Cerebellar cortex (tissue), 1 donor: ENCODE results near the gene PPP2R3A.
A peak's percentile ranks its signal among the peaks of the same experiment; 100 is the strongest.
"Not testable (repeated sequence)": the region's sequence is repeated elsewhere in the genome, so short reads cannot be mapped to it uniquely, and the experiment has no call there.

Experiments used
- DNase-seq: peaks from one replicate; pipeline ENCODE4 v3.0.0-alpha.2; 2015; ENCODE audit warnings: low spot score

The PPP2R3A gene

GRCh38 chr3:136093771-136094170 is 128.2 kb downstream of the PPP2R3A start:
- DNase-seq = no peak

DNA sequence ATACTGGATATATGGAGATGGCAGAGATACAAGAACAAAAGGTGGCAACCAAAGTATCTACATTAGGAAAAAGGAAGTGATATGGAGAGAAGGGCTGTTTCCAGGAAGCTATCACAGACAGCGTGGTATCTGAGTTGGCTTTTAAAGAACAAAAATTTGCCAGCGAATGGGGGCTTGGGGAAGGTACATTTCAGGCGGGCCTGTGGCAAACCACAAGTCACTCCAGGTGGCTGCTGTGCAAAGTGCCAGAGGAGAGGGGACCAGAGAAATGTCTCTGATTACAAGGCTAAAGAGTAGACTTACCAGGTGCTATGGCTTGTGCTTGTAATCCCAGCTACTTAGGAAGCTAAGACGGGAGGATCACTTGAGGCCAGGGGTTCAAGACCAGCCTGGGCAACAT is 139.5 kb downstream of the PPP2R3A start:
- no peak for DNase-seq

DNA sequence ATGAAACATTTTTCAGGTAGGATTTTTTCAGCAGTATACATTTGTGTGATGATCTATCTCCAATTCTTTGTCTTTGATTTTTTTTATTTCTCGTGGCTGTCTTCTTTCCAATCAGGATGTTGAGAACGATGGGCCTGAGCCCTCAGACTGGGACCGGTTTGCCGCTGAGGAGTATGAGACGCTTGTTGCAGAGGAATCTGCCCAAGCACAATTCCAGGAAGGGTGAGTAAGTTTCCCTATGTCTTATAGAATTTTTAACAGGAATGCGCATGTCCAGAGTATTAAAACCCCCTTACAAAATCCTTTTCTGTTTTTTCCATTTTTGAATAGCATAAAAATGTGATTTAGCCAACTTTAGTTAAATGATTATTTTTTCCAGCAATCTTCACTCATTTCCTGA is 140.6 kb downstream of the PPP2R3A start:
- no peak for DNase-seq

GRCh38 chr3:136109499-136109898 is 144.0 kb downstream of the PPP2R3A start:
- no peak for DNase-seq

GRCh38 chr3:136110481-136110880 is 145.0 kb downstream of the PPP2R3A start:
- DNase-seq = no peak

DNA sequence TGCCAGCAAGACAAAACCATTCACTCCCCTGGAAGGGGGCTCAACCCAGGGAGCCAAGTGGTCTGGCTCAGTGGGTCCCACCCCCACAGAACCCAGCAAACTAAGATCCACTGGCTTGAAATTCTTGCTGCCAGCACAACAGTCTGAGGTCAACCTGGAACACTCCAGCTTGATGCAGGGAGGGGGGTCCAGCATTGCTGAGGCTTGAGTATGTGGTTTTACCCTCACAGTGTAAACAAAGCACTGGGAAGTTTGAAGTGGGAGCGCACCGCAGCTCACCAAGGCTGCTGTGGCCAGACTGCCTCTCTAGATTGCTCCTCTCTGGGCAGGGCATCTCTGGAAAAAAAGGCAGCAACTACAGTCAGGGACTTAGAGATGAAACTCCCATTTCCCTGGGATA is 148.9 kb downstream of the PPP2R3A start:
- no peak for DNase-seq

DNA sequence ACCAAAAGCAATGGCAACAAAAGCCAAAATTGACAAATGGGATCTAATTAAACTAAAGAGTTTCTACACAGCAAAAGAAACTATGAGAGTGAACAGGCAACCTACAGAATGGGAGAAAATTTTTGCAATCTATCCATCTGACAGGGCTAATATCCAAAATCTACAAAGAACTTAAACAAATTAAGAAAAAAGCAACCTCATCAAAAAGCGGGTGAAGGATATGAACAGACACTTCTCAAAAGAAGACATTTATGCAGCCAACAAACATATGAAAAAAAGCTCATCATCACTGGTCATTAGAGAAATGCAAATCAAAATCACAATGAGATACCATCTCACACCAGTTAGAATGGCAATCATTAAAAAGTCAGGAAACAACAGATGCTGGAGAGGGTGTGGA is 153.8 kb downstream of the PPP2R3A start:
- DNase-seq = not testable (repeated sequence)

GRCh38 chr3:136119783-136120182 is 154.3 kb downstream of the PPP2R3A start:
- not testable (repeated sequence) for DNase-seq

DNA sequence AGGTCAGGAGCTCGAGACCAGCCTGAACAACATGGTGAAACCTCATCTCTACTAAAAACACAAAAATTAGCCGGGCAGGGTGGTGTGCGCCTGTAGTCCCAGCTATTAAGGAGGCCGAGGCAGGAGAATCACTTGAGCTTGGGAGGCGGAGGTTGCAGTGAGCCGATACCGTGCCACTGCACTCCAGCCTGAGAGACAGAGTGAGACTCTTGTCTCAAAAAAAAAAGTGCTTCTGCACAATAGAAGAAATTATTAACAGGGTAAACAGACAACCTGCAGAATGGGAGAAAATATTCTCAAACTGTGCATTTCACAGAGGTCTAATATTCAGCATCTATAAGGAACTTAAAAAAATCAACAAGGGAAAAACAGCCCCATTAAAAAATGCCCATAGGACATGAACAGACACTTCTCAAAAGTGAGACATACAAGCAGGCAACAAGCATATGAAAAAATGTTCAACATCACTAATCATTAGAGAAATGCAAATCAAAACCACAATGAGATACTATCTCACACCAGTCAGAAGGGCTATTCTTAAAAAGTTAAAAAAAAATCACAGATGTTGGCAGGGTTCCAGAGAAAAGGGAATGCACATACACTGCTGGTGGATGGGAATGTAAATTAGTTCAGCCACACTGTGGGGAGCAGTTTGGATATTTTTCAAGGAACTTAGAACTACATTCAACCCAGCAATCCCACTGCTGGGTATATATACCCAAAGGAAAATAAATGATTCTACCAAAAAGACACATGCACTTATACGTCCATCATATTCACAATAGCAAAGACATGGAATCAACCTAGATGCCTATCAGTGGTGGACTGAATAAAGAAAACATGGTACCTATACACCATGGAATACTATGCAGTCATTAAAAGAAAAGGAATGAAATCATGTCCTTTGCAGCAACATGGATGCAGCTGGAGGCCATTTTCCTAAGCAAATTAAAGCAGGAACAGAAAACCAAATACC is 155.1 kb downstream of the PPP2R3A start:
- DNase-seq = no peak

- no peak for DNase-seq
Observed at GRCh38 chr3:136122006-136122405, 156.5 kb downstream of the PPP2R3A start.

- not testable (repeated sequence) for DNase-seq
Observed at GRCh38 chr3:136131647-136132046, 166.1 kb downstream of the PPP2R3A start.

DNA sequence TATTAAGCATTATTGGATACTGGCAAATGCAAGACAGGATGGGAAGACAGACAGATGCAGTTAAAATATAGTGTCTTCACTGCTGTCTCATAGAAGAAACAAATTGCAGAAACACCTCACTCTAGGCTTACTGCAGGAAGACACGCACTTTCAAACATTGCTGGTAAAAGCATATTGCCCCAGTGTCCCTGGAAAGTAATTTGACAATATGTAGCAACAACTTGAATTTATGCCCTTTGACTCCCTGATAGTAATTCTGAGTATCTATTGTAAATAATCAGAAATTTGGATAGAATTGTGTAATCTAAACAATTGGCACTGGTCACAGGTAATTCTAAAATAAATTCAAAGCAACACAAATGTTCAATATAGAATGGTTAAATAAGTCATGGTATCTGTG is 168.6 kb downstream of the PPP2R3A start:
- DNase-seq = no peak

DNA sequence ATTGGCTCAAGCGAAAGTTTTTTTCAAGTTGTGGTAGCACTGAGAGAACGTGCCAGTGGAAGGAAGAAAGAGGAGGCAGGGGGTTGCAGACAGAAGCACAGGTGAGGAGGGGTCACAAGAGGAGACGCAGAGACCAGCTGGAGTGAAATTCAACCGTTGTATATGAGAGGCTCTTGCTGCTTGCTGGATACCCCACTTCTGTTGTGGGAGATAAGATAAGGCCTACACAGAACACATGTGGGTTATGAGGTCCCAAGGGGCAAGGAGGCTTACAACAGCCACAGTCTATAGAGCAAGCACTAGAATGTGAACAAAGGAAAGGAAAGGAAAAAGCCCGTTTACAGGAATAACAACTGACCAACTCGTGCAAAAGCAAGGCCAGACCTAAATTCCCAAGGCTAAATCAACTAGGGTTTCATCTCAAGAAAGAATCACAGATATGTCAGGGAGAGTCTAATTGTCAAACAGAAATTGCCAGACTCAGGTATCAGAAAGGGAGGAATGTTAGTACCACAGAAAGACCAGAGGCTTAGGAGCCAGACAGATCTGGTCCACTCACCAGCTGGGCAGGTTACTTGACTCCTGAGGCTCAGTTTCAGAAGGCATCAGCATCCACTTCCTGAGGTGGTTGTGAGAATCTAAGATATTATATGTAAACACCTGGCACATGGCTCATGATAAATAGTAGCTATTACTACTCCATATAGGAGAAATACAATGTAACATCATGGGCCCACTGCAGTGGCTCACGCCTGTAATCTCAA is 169.7 kb downstream of the PPP2R3A start:
- DNase-seq = no peak

DNA sequence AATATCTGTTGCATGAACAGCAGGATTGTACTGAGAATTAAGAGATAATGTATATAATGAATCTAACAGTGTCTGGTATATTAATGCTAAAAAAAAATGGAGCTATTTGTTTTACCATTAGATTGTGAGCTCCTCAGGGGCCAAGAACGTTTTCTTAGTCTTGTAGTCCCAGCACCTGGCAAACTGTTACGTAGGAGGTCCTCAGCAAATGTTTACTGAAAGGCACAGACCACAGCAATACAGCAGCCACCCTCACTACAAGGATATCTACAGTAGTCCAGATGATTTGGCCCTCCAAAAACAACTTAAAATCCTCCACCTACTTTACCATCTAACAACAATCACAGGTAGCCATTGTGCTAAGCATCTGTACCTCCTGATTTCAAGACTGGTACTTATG is 170.9 kb downstream of the PPP2R3A start:
- no peak for DNase-seq

- no peak for DNase-seq
Observed at GRCh38 chr3:136141291-136141785, 175.8 kb downstream of the PPP2R3A start.

DNA sequence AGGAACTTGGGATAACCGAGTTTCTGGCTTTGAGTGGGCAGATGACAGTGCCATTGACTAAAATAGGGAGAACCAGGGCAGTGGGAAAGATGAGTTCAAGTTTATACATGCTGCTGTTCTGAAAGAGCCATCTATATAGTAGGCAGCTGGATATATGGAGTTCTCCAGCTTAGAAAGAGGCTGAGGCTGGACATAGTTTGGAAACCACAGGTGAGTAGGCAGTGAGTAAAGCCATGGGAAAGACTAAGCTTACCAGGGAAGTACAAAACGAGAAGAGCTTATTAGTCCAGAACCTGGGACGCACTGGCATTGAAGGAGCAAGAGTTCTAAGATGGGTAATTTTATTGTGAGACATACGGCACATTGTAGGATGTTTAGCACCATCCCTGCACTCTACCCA is 176.4 kb downstream of the PPP2R3A start:
- DNase-seq = no peak

DNA sequence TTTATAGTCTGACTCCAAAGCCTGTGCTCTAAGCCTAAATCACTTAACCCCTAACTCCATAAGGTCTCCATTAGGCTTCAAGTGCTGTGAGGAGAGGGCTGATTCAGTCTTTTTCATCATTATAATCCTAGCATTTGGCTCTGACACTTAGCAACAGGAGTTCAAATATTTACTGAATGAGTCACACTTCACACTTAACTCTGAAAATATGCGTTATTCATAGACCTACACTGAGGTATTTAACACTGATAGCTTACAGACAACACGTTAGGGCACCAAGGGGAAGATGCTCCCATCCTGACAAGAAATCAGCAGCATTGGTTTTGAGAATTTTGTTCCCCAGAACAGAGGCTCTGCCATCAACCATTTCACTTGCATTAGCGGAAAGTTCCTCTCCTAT is 177.1 kb downstream of the PPP2R3A start:
- DNase-seq = no peak

DNA sequence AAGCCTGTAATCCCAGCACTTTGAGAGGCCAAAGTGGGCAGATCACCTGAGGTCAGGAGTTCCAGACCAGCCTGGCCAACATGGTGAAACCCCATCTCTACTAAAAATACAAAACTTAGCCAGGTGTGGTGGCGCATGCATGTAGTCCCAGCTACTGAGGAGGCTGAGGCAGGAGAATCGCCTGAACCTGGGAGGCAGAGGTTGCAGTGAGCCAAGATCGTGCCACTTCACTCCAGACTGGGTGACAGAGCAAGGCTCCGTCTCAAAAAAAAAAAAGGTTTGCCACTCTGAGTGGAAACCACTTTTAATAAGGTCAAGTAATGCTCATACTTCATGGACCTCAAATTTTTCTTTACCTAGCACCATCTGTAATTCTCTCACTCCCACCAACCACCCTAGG is 178.9 kb downstream of the PPP2R3A start:
- DNase-seq = not testable (repeated sequence)

DNA sequence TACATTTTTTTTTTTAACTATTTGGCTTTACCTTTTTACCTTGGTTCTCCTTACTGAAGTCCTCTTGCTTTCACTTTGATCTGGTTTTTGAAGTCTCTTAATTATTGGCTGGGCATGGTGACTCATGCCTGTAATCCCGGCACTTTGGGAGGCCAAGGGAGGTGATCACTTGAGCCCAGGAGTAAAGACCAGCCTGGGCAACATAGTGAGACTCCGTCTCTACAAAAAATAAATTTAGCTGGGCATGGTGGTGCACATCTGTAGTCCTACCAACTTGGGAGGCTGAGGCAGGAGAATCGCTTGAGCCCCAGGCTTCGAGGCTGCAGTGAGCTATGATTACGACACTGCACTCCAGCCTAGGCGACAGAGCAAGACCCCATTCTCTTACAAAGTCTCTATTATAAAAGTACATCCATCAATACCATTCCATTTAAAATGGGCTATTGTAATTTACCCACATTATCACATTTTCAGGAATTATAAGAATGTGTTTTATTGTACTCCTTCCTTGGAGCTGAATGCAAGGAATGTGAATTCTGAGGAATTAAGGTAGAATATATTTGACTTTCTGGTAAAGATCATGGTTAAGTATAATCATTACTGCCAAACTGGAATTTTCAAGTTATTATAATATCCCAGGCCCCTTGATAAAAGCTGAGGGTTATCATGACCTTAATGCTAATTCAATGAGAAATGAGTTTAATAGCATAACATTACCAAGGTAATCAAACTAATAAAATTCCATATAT is 181.6 kb downstream of the PPP2R3A start:
- DNase-seq = no peak

DNA sequence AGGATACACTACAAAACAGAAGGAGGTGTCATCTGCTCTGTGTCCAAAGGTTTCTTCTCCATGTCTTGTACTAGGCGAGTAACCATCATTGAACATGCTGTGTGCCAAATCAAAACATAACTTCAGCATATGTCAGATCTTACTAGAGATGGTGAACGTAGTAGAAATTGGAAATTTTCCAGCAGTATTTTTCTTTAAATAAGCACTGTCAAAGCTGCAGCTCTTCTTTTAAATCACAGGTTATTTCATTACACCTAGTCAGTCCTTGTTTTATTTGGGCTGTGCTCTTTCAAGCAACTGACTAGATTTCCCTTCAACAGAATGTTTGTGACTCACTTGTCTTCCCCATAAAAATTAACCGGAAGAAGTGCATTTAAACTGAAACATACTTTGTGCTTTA is 184.1 kb downstream of the PPP2R3A start:
- DNase-seq = no peak

DNA sequence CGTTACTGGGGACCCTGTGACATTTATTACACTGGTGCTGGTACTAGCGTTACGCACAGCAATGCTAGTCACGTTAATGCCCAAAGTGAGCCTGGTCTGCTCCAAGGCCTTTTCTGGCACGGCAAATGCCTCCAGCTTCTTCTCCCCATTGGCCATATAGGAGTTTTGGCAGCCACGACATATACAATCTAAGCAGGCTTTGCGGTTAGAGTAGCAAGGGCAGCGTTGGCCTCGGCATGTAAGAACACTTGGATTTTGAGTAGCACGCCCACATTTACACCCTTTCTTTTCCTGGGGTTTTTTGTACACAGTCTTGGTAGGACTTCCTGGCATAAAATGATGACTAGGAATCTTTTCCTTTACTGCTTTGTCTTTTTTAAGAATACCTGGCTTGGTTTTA is 185.7 kb downstream of the PPP2R3A start:
- DNase-seq = peak; percentile 39

DNA sequence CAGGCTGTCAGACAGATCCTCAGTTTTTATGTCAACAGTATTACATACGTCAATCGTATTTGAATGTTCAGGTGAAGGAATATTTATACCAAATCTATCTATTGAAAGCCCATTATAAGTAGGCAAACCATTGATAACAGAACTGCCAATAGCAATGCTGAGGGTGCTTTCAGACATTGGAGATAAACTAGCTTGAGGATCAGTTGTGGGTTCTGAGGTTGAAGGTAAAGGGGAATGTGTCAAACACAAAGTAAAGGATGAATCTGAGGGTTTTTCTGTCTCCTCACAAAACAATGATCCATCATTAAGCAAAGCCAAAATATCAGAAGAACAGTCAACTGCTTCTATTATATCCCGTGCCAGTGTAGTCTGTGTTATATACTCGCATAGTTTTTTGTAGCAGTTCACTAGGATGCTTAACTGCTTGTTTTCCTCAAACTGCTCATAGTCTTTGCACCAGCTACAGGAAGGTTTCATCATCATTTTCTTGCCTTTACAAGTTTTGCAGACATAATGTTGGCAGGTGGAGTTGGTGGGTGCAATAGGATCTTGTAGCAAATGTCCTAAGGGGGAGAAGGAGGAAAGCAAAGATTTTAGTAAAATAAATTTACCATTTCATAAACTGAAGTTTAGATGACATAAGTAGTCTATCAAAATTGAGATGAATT is 186.8 kb downstream of the PPP2R3A start:
- no peak for DNase-seq
